HG03457 (cell line): ENCODE results near the gene PUM1.
"Not testable (repeated sequence)": the region's sequence is repeated elsewhere in the genome, so short reads cannot be mapped to it uniquely, and the experiment has no call there.

Source experiments
- ATAC-seq: cut with Tn5 transposase; IDR thresholded peaks from one replicate; pipeline ENCODE4 v1.9.1; 2021; ENCODE audit warnings: moderate number of reproducible peaks; ENCODE audit not compliant: unreplicated experiment

PUM1 gene

DNA sequence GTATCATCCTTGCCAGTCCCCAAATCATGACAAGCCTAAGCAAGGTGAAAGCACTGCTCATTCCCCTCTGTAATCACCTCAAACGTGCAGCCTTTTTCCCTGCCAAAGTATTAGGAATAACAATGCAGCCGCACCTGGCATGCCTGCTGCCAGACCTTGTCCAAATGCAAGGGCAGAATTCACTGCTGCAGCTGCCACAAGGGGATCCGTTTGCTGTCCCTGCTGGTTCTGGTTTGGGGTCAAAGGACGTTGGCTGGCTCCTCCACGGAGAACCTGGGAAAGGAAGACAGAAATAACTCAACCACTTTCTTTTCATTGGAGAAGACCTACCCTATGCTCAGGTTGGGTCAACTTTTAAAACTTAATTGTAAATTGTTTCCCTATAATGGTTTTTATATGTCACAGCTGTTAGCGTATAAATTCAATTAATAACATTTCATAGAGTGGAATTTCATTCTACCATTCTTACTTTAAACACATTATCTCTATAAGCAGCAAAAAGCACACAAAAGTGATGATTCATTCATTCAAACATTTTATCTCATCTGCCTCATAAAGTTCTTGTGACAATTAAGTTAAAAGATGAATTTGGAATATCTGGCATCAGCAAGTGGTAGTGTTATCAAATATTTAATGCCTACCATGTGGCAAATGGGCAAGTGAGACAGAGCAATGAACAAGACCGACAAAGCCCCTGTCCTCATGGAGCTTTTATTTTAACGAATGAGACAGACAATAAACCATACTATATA, 97.1 kb downstream of the PUM1 start:
- ATAC-seq = no peak

DNA sequence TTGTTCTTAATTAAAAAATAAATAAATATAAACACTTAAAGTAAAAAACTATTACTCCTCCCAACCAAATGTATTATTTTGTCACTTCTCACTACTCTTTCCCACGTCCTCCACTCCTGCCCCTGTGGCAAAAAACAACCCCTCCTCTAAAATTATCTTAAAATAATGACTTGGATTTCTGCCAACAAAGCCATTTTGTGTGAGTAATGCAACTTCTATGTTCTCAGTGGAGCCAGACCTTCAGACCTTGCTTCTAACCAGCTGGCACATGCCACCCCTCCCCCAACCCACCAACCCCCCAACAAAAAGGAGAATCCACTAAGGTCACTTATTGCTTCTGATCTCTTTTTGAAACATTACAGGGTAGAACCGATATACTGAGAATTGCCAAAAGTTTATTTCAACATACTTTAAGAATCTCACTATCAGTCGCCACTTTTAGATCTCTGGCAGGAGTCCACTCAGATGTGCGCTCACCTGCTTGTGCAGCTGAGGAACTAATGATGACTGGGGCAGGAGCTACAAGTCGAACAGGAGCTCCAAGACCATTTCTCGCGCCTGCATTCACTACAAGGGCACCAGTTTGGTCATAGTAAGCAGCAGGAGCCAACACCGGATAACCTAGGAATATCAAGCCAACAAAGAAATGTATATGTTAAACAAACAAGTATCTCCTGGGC, 98.7 kb downstream of the PUM1 start:
- ATAC-seq = no peak

DNA sequence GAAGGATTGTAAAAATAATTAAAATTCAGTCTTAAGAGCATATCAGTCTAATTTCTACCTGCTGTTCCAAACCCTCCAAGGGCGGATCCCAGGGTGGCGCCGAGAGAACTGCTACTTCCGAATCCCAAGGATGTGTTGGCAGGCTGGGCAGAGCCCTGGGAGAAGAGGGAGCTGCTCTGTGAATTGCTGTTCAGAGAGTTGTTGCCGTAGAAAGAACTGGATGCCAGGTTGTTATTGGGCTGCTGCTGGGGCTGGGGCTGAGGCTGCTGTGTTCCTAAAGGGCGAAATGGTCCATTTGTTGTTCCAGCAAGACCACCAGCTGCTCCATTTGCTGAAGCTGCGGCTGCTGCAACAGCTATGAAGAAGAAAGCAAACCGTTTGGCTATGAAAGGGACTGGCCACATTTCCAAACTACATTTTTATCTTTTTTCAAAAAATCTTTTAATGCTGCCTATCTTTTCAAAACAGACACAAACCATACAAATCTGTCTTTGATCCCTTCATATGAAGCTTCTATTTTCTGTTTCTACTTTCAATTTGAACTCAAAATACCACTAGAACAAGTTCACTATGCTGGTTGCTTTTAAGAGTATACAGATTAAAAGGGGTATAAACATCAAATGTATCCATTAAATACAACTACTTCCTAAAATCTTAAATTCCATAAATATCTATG, 99.5 kb downstream of the PUM1 start:
- no peak for ATAC-seq

DNA sequence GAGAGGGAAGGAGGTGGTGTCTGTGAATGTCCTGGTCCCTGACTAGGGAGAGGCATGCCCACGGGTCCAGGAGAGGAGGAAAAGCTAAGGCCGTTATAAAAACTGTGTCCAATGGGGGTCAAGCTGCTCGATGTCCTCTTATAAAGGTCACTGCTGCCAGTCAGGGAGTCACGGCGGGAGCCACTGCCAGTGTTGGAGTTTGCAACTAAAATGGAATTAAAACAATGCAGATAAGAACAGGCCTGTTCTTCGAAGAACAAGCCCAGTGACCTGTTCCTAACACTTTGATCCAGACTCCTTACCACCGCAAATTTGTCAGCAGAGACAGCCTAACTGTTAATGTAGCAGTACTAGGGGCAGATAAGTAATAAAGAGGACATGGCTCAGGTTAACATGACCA, 100.8 kb downstream of the PUM1 start:
- ATAC-seq = no peak

DNA sequence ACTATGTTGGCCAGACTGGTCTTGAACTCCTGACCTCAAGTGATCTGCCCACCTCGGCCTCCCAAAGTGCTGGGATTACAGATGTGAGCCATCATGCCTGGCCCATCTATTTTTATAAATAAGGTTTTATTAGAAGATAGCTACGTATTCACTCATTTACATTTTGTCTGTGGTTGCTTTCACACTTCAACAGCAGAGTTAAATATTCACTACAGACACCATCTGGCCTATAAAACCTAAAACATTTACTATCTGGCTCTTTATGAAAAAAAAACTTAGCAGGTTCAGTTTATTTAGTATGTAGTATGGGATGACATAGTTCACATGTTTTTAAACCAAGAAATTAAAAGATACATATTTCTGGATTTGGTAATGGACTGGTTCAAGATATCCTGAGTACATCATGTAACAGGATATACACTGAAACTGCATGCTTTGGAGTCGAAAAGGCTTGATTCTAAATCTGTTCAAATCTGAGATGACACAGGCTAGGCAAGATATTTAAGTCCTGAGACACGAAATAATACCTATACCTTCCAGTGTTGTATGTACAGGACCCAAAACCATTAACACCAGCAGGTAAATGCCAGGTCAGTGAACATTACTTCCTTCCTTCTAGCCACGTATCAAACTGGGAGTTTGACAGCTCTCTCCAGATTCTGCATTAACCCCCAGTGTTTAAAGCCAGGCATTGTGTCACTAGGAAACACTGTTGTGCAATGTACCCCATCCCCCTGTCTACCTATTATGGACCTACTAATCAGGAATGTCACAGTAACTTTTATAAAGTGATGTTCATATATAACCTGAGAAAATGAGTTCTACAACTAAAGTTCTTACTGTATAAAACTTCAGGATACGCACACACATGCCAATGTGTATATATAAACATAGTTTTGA, 102.7 kb downstream of the PUM1 start:
- no peak for ATAC-seq

DNA sequence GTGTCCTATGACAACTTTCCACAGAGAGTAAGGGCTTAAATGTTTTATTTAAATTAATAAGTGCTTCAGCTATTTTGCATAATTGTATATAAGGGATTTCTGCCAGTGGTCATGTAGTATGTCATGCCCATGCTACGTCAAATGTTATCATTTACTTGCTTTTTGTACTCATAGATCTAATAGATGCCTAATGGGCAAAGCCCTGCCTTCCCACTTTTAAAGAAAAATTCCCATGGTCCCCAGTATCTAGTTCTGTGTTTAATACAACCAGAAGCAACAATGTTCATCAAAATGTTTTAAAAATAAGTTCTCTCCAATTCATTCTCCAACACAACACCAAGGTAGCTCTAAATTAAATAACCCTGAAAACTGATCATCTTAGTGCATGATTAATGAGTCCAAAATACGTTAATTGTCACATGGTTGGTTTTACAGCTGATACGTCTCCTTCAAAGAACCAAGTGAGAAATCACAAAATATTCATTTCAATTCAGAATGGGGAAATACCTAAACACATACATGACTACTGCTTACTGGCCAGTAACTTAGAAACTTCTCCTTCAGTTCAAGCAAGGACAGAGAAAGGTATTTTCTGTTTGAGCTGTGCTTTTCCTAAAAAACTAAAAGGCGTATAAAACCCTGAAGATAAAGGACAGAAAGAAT, 107.8 kb downstream of the PUM1 start:
- ATAC-seq = no peak

DNA sequence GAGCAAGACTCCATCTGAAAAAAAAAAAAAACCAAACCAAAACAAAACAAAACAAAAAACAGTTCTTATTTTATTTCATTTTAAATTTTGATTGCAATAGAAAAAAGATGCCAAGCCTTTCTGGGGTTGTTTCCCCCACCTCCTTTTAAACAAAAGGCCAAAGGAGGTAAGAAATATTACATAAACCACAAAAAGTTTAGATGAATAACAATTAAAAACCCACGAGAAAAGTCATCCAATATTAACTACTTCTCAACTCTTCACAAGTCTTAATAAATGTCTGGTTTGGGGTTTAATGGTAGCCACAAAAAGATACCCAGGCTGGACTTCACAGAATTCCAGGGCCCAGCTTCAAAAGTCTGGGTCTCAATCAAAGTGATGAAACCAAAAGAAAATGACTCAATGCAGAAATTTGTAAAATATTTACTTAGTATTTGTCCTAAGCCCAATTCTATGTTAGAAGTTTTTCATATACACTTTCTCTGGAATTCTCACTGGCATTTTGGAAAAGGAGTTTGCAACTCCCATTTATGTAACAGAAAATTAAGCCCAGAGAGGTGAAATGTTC, 110.0 kb downstream of the PUM1 start:
- no peak for ATAC-seq

DNA sequence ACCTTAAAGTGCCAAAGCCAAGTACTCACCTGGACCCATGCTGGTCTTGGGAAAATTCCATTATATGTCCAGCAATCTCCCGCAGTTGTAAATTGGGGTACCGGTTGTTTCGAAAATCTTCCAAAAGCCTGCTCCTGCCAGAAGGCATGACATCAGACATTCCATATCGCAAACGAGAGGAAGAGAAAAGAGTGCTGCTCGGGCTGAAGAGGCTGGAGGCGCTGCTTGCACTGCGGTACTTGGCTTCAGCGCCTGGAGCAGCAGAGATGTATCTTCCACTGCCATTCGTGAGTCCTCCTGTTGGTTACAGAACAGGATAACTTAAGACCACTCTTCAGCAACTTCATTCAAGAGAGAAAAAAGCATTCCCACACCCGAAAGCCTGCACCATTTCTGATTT, 111.8 kb downstream of the PUM1 start:
- ATAC-seq = no peak

DNA sequence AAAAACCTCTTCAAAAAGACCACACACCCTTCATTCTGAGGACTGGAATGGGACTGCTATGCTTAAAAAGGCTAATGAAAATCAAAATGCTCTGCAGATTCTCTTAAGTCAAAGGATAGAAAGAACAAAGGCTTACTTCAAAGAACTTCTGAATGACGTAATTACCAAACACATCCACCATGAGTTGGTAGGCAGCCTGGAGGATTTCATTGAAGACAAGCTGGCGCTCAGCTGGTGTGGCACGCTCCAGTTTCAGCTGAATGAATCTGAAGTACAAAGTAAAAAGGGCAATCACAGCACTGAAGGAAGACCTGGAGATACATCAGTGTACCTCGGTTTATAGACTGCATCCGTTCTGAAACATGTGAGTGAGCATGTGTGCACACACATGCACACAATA, 113.4 kb downstream of the PUM1 start:
- ATAC-seq = no peak

DNA sequence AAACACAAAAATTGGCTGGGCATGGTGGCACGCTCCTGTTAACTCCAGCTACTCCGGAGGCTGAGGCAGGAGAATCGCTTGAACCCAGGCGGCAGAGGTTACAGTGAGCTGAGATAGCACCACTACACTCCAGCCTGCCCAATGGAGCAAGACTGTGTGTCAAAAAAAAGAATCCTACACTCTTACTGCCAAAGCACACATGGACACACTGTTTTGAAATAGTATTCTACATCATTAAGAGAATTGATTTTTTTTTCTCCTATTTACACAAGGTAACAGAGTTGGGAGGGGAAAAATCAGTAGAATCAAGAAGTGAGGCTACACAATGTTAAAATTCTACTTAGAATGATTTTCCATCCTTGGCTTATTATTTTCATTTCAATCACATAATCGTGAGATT, 114.8 kb downstream of the PUM1 start:
- ATAC-seq = no peak

DNA sequence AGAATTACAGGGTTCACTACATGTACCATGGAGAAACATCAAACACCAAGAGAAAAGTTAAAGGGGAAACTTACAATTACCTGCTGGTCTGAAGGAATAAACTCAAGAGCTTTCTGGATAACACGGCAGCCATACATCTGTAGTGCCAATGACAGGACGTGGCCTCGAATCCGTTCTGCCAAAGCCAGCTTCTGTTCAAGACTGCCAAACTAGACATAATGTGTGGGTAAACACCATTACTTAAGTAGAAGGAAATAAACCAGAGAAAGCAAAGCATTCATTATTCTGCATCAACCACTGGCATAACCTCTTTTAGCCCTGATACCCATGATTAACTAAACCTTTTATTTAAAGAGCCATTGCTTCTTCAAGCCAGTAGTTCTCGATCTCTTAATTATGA, 115.5 kb downstream of the PUM1 start:
- no peak for ATAC-seq

DNA sequence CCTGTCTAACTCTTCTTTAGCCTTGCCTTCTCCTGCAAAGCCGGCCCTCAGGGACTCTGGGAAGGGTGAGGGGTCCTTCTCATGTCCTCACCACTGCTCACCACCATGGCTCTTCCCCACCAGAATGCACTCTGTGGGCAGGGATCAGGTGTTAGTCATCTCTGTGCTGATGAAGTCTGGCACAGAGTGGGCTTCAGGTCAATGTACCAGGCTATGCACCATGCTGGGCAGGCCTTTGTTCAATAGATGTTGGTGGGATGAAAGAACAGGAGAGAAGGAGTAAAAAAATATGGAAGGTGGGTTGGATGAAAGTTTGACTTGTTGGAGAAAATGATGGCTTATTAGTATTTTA, 116.1 kb downstream of the PUM1 start:
- ATAC-seq = not testable (repeated sequence)

DNA sequence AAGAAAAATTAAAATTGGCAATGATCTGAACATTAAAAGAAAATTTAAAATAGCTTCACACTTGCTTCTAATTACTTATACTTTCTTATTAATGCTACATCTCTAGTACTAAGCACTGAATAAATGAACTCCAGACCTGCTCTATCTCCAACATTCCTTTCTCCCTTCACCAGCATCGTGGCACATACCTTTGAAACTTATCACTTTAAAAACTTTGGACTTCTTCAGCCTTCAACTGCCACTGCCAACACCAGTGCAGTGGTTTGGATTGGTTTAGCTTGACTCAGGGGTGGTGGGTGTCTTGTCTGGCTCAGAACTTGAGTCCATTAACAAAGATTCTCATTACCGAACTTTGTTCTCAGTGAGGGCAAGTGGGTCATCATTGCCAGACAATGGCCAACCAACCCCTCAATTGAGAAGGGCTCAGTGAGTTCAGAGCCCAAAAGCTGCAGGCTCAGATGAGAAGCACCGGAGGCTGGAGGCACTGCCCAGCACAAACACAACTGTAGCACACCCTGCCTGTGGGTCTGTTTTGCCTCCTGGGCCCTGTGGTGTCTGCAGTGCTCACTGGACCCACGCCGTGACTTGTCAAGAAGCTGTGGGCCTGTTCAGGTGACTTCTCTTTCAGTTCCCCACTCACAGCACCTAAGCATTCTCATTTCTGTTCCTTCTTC, 116.6 kb downstream of the PUM1 start:
- ATAC-seq = not testable (repeated sequence)

DNA sequence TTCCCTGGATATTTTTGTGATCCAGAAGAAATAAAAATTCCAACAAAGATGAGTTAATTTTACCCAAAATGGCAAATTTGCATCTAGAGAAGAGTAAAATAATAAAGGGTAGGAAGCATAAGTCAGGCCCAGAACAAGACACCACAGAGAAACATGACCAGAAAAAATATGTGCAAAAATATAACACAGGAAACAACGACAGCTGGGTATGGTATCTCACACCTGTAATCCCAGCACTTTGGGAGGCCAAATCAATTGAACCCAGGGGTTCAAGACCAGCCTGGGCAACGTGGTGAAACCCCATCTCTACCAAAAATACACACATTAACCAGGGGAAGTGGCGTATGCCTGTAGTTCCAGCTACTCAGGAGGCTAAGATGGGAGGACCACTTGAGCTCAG, 117.2 kb downstream of the PUM1 start:
- ATAC-seq = no peak

DNA sequence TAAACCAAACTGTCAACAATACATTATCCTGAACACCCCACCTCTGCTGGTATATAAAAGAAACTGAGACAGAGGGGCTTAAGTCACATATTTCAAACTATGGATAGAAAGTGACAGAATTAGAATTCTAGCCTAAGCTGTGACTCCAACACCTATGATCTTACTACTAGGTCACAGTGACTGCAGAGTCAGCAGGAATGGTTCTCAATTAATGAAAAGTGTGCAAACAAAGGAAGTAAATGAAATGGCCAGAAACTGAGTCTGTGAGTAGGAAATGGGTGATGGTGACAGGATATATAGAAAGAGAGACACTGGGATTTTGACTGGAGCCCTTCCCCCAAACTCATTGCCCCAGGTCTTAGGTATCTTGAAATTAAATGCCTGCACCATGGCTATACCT, 118.3 kb downstream of the PUM1 start:
- ATAC-seq = no peak

DNA sequence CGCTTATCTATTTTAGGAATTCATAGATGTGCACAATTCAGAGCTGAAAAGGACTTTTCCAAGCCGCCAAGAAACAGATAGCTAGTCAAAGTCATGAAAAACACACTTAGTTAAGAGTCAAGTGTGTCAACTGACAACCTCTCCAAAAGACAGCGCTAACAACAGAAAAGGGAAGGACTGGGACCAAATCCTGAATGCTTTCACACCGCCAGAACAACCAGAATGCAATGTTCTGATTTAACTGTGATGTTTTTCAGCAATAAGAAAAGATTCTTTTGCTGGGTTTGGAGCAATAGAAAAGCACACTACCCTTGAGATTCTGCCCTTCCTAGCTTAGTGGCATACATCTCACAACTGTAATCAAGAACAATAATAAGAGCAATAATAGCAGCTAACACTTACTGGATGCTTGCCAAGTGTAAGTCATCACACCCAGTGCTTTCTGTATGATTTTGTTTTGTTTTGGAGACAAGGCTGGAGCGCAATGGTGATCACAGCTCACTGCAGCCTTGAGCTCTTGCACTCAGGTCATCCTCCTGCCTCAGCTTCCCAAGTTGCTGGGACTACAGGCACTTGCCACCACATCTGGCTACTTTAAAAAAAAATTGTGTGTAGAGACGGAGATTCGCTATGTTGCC, 123.1 kb downstream of the PUM1 start:
- ATAC-seq = no peak

DNA sequence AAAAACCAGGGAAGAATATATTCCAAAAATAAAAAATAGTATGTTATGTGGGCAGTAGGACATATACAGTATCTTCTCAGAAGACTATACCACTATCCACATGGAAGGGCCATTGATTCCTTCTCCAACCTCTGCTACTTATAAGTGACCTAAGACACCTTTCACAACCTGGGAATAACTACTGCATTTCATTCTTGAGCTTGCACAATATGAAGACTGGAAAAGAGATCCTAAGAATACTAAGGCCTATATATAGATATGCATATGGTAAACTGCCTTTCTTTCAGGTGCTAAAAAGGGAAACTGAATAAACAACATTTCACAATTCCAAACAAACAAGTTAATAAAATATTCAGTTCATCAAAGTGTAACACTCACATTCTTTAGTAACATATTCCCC, 125.0 kb downstream of the PUM1 start:
- ATAC-seq = no peak

DNA sequence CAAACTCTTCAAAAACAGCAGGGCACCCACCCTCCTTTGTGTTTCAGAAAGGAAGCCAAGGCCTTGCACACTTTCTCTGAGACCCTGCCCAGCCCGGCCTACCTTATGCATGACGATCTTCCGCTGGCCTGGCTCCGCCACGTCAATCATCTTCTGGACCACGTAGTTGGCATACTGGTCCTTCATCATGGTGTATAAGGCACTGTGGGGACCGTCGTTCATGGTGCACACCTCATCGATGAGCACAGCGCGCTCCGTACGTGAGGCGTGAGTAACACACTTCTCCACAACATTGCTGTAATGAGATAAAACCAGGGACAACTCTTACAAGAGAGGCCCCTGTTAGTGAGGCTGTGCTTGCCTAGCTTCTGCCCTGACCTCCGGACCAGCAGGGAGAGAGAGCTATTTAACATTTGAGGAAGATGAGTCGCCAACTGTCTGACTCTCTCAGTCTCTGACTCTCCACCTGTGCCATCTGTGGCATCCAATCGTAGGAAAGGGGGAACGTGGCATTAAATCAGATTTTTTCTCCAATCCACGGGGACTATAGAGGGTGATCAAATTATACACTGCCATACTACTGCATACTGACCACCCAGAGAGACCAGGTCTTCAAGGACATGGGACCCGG, 128.9 kb downstream of the PUM1 start:
- no peak for ATAC-seq

DNA sequence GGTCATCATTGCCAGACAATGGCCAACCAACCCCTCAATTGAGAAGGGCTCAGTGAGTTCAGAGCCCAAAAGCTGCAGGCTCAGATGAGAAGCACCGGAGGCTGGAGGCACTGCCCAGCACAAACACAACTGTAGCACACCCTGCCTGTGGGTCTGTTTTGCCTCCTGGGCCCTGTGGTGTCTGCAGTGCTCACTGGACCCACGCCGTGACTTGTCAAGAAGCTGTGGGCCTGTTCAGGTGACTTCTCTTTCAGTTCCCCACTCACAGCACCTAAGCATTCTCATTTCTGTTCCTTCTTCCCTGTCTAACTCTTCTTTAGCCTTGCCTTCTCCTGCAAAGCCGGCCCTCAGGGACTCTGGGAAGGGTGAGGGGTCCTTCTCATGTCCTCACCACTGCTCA, 129.8 kb downstream of the PUM1 start:
- not testable (repeated sequence) for ATAC-seq
